Tibial nerve (tissue), 4 donors: Measurements from ENCODE around the gene HJV. TPM values are rescaled to one million over a fixed set of nuclear protein-coding genes. Genes with fewer than 3 reads are reported as not detected.
"Not testable (repeated sequence)": the region's sequence is repeated elsewhere in the genome, so short reads cannot be mapped to it uniquely, and the experiment has no call there.

Source experiments
- DNase-seq, 2 donors: peaks; one replicate each; pipeline ENCODE4 v3.0.0-alpha.2; 2019; ENCODE audit warnings: low spot score in 2 of 2
- H3K27ac ChIP-seq, 4 donors: fragments of 200-600 bp; sonication (generic) in 3 of 4; one replicate each; pipeline ENCODE4 v1.5.1; 2017 to 2019; ENCODE audit warnings: mild to moderate bottlenecking in 1 of 4
- H3K27me3 ChIP-seq, 2 donors: fragments of 200-600 bp; sonication (generic) in 1 of 2; one replicate each; pipeline versions ENCODE4 v1.5.1 to v1.6.0; 2017 to 2019
- H3K36me3 ChIP-seq, 3 donors: fragments of 200-600 bp; sonication (generic); one replicate each; pipeline ENCODE4 v1.5.1; 2018 to 2019
- H3K4me1 ChIP-seq, 4 donors: fragments of 200-600 bp; sonication (generic) in 3 of 4; one replicate each; pipeline ENCODE4 v1.5.1; 2017 to 2019
- H3K4me3 ChIP-seq, 4 donors: fragments of 200-600 bp; sonication (generic) in 3 of 4; one replicate each; pipeline ENCODE4 v1.5.1; 2017 to 2019; ENCODE audit warnings: mild to moderate bottlenecking in 1 of 4, moderate library complexity in 1 of 4
- H3K9me3 ChIP-seq, 4 donors: fragments of 200-600 bp; sonication (generic) in 3 of 4; one replicate each; pipeline ENCODE4 v1.5.1; 2017 to 2019
- CTCF ChIP-seq, 5 experiments: fragments of 200-600 bp in 3 of 5; fragments of 450-650 bp in 2 of 5; sonication (generic) in 3 of 5; IDR thresholded peaks; one replicate each; pipeline ENCODE4 v1.5.1; 2016 to 2019; ENCODE audit warnings: antibody characterized with exemption in 5 of 5, mild to moderate bottlenecking in 3 of 5, moderate library complexity in 2 of 5
- EP300 ChIP-seq, 2 donors: sonication (generic); formaldehyde crosslinking; IDR thresholded peaks; one replicate each; pipeline ENCODE4 v1.6.1; 2017; ENCODE audit warnings: antibody characterized with exemption in 2 of 2, mild to moderate bottlenecking in 1 of 2
- POLR2A ChIP-seq, 2 donors: fragments of 450-650 bp; IDR thresholded peaks; one replicate each; pipeline ENCODE4 v1.6.1; 2017; ENCODE audit warnings: antibody characterized with exemption in 2 of 2, mild to moderate bottlenecking in 2 of 2, moderate library complexity in 2 of 2
- WGBS, 2 donors: methylation state at CpG; one replicate each; pipeline ENCODE4 v1.1.5; 2018; 5-methylcytosine and 5-hydroxymethylcytosine counted together
- total RNA-seq, 4 donors: library from RNA; depleted of rRNA; stranded (reverse); fragments of >200 nt; gene quantifications; one replicate each; pipeline ENCODE4 v1.1.0, GENCODE V29; 2016

The HJV gene
- not detected for total RNA-seq

GRCh38 chr1:146021622-146022402 lies at the start of gene HJV:
Gene HJV, minus strand, starts transcription at chr1:146021735. Its CDS starts 1,504 bp downstream, at chr1:146020231.
- Histone ChIP-seq H3K27ac (no peak within 1 kb of the TSS), H3K9me3 (no peaks in the 10 kb centered on the region), H3K27me3 (peaks cover 0 to 38% of the 10 kb centered on the region in 2 donors), H3K36me3 (no peaks in the 10 kb centered on the region), H3K4me1 (peaks cover 0 to 12% (median 3%) of the 10 kb centered on the region in 4 donors), H3K4me3 (no peak within 1 kb of the TSS)
- no peak for DNase-seq
- WGBS, 2 donors: 52 to 53% methylated on average over 5 of the region's 5 CpGs
- TF ChIP-seq CTCF (IDR thresholded peaks at IDR 0.05): no peak
- TF ChIP-seq EP300 (IDR thresholded peaks at IDR 0.05): no peak
- no peak for TF ChIP-seq POLR2A (IDR thresholded peaks at IDR 0.05)

GRCh38 chr1:146059148-146059547 lies 37.6 kb upstream of the HJV start:
- not testable (repeated sequence) for H3K27ac ChIP-seq, H3K4me1 ChIP-seq, H3K36me3 ChIP-seq, H3K9me3 ChIP-seq, H3K4me3 ChIP-seq, DNase-seq, H3K27me3 ChIP-seq
- WGBS, 2 donors: 82 to 87% methylated on average over 2 of the region's 5 CpGs

- peak overlapping the region; percentile 29 to 57 (median 34) for H3K4me3 ChIP-seq
- peak; percentile 60 to 66 for DNase-seq
- WGBS, 2 donors: 3% methylated on average over 45 to 46 of the region's 47 CpGs
- H3K4me1 ChIP-seq, H3K36me3 ChIP-seq, H3K27me3 ChIP-seq, H3K9me3 ChIP-seq: not testable (repeated sequence)
- H3K27ac ChIP-seq: peak overlapping the region; percentile 82 to 91 (median 86)
- TF ChIP-seq POLR2A (IDR thresholded peaks at IDR 0.05) (peak; percentile 44 to 70), EP300 (IDR thresholded peaks at IDR 0.05) (peak in 1 of 2 donors; percentile 76)
Measured at GRCh38 chr1:146051852-146052676, 30.5 kb upstream of the HJV start.

- H3K9me3 ChIP-seq: no peaks in the 10 kb centered on the region
- peak overlapping the region; percentile 82 to 91 (median 86) for H3K27ac ChIP-seq
- TF ChIP-seq CTCF (IDR thresholded peaks at IDR 0.05) (no peak), EP300 (IDR thresholded peaks at IDR 0.05) (no peak), POLR2A (IDR thresholded peaks at IDR 0.05) (no peak)
- peaks cover 0 to 8% (median 0%) of the 10 kb centered on the region in 4 donors for H3K4me1 ChIP-seq
- 56% methylated on average over 15 of the region's 15 CpGs for WGBS, 2 donors
- no peaks in the 10 kb centered on the region for H3K36me3 ChIP-seq
- H3K27me3 ChIP-seq: no peaks in the 10 kb centered on the region
- no peak for DNase-seq
- peak overlapping the region; percentile 29 to 57 (median 34) for H3K4me3 ChIP-seq
Measured at GRCh38 chr1:146051452-146051851, 29.9 kb upstream of the HJV start.

GRCh38 chr1:146050652-146050963 lies 29.1 kb upstream of the HJV start:
- H3K27ac ChIP-seq: peak overlapping the region in 1 of 4 donors; percentile 85
- DNase-seq, H3K4me1 ChIP-seq, H3K27me3 ChIP-seq, H3K4me3 ChIP-seq, H3K36me3 ChIP-seq, H3K9me3 ChIP-seq: not testable (repeated sequence)
- 52 to 55% methylated on average over 3 of the region's 3 CpGs for WGBS, 2 donors

GRCh38 chr1:146049866-146050651 lies 28.5 kb upstream of the HJV start:
- WGBS, 2 donors: 90 to 93% methylated on average over 12 of the region's 12 CpGs
- H3K36me3 ChIP-seq, H3K4me1 ChIP-seq, H3K9me3 ChIP-seq, H3K27me3 ChIP-seq, H3K4me3 ChIP-seq, DNase-seq: not testable (repeated sequence)
- H3K27ac ChIP-seq: peak overlapping the region in 1 of 4 donors; percentile 85
